Measurements from ENCODE around the gene CRY2.
"Not testable (repeated sequence)": the region's sequence is repeated elsewhere in the genome, so short reads cannot be mapped to it uniquely, and the experiment has no call there.

Gene CRY2

GRCh38 chr11:45880772-45881570 lies 33.7 kb downstream of the CRY2 start:
- DNase-seq, result no peak

DNA sequence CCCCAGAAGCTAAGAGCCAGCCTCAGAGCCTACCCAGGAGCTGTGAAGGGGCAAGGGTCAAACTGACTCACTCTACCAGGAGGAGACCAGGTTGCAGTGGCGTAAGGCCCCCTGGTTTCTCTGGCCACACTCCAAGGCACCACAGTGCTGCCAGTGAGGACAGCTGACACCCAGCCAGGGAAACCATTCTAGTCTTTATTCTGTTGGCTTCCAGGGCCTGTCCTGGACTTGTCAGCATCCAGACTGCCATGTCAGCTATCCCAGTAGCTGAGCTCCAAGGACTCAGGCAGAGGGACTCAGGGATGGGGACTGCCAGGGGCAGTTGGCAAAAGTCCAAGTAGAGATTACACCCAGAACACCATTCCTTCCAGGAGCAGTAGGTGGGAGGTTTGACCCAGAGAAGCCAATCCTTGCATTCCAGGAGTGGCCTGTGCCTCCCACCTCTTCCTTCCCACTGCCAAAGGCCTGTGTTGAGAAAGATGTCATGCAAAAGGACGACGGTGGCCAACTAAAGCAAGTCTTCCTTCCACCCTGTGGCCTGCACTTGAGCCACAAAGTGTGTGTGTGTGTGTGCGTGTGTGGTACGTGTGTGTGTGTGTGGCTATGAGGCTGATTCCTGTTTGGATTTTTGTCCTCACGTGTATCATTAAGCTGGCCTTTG lies 34.6 kb downstream of the CRY2 start:
- DNase-seq, result no peak

DNA sequence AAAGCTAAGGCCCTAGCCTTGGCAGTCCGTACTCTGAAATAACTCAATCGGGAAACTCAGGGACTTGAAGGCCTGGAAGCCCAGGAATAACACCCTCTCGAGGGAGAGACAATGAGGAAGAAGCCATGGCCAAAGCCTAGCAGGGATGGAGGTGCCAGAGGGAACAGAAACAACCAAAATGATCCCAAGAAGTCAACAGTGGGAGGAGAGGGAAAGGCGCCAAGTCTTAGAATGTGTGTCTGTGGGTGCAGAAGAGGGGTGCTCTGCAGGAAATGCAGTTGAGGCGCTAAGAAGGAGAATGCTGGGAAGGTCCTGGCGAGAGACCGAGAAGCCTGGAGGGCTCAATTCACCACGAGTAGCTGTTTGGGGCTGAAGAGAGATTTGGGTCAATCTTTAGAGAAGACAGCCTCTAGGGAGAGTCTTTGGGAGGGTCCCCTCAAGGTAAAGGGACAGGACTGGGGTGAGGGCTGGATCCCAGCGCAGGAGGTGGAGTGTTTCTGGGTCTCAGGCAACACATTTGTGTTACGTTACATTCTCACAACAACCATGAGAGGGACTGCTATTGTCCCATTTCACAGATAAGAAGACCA lies 37.4 kb downstream of the CRY2 start:
- no peak for DNase-seq

DNA sequence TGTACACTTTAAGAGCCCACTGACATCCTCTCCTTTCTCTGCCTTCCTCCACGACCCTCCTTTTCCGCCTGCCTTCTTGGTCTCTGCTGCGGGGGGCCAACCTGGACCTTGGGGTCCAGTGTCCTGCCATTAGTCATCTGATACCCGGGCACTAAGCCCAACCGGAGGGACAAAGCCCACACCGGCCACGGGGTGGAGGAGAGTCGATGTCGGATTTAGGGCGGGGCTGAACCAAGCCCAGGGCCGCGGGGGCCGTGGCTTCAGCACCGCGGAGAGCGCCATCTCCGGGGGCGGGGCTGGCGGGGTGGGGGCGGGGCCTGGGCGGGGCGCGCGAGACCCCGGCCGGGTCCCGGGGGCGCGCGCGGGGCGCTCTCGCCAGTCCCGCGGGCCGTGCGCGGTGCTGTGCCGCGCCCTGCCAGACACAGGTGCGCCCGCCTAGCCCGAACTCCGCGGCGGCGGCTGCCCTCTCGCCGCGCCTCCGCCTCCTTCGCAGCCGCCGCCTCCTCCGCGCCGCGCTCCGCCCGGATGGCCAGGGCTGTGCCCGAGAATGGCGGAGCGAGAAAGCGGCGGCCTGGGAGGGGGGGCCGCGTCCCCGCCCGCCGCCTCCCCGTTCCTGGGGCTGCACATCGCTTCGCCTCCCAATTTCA lies 38.1 kb downstream of the CRY2 start, which contains the start of gene MAPK8IP1:
TSS of gene MAPK8IP1 (plus strand) at position 378 of the 647 bp plus-strand sequence. CDS start at position 548, 170 bp downstream.
- DNase-seq, result peak; percentile 58

DNA sequence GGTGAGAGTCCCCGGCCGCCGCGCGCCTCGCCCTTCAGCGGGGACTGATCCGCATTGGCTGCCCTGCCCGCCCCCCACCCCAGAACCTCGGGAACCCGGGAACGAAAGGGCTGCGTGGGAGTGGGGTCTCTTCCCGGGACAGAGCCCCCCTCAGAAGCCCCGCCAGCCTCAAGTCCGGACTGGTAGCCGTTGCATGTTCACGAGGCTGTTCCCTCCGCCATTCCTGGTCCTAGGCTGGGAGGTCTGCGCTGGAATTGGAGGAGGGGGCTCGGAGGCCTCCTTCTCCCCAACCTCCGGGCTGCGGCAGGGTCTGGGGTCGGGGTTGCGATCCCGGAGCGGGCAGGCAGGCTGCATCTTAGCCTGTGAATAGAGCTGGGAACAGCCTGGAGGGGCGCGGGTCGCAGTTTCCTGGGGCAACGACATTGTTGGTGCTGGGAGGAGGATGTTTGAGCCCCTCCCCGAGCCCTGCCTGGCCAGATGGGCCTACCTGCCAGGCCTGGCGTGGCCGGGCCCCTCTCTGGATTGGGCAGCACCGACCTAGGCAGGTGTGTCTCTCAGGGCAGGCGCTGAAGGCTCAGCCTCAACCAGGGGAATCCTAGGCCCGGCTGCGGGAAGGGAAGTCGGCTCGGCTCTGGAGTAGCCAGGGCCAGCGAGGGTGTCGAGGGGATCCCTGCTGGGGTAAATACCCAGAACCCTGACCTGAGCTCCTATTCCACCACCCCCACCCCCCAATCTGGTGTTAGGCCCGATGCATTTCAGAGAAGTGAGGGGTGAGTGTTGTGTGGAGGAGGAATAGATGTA lies 38.8 kb downstream of the CRY2 start:
- no peak for DNase-seq

GRCh38 chr11:45886816-45887520 lies 39.7 kb downstream of the CRY2 start:
- no peak for DNase-seq

DNA sequence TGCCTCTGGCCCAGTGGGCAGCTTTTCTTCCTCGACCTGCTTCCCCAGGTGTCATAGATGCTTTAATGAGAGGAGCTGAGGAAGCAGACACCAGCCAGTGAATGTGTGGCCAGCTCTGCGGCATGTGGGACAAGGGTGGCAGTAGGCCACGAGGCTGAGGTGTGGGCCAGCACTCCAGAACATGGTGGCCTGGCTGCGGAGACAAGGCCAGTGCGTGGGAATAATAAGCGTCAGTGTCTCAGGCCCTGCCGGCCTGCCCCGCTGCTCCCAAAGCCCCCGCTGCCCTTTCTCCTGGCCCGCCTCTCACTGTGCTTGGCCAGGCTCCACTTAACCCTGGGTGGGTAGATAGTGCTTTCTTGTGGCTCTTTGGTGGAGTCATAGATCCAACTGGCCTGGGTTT lies 40.3 kb downstream of the CRY2 start:
- DNase-seq, result no peak

GRCh38 chr11:45889555-45889954 lies 42.3 kb downstream of the CRY2 start:
- DNase-seq, result no peak

DNA sequence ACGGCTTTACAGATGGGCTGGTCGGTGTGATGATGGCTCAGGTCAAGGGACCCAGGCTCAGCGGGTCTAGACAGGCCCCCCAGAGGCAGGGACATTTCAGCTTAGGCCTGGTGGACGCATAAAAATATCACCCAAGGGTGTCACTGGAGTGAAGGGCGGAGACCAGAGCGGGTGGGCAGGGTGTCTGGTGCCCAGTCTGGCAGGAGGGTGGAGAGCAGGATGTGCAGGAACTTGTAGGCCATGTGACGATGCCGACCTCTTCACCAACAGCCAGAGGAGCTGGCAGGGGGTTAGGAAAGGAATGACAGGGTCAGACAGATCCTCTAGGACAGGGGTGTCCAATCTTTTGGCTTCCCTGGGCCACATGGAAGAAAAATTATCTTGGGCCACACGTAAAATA lies 42.7 kb downstream of the CRY2 start:
- DNase-seq, result no peak

GRCh38 chr11:45890886-45891550 lies 43.7 kb downstream of the CRY2 start:
- no peak for DNase-seq

- DNase-seq, result no peak
Measured at GRCh38 chr11:45892856-45893255, 45.6 kb downstream of the CRY2 start.

GRCh38 chr11:45894555-45895247 lies 47.4 kb downstream of the CRY2 start:
- DNase-seq, result no peak

- no peak for DNase-seq
Measured at GRCh38 chr11:45895553-45896259, 48.4 kb downstream of the CRY2 start.

- DNase-seq, result no peak
Measured at GRCh38 chr11:45896422-45896984, 49.2 kb downstream of the CRY2 start.

- no peak for DNase-seq
Measured at GRCh38 chr11:45897556-45897955, 50.3 kb downstream of the CRY2 start.

DNA sequence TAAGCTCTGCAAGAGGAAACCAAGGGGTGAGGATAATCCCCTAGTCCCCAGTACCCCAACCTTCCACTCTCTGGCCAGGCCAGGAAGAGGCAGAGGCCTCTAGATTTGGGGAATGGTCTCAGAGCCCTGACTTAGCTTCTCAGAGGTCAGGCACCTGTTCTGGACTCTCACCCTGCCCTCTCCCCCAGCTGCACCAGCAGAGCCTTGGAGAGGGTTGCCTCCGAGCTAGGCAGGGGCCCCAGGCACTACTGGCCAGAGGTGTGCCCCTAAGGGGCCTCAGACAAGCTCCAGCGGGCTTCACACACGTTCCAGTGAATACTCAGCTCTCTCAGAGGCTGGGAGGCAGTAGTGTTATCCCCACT lies 51.8 kb downstream of the CRY2 start:
- no peak for DNase-seq

- peak; percentile 76 for DNase-seq
Measured at GRCh38 chr11:45899448-45900174, 52.3 kb downstream of the CRY2 start.

- not testable (repeated sequence) for DNase-seq
Measured at GRCh38 chr11:45900175-45900800, 53.0 kb downstream of the CRY2 start.

Data from stimulated activated CD4-positive, alpha-beta T cell treated with anti-CD3 and anti-CD28 coated beads, Interleukin-15, amount 100 ng/mL, for 24 hours (primary cell).